SH-SY5Y (cell line): ENCODE data around the gene VWDE.

Experiments
- GATA2 ChIP-seq: IDR thresholded peaks from 2 replicates; pipeline ENCODE4 v1.6.1; 2011; ENCODE audit warnings: mild to moderate bottlenecking, low read depth, low read length
- GATA3 ChIP-seq: IDR thresholded peaks from 2 replicates; pipeline ENCODE4 v1.6.1; 2011; ENCODE audit warnings: low read depth, mild to moderate bottlenecking, low read length, moderate library complexity

DNA sequence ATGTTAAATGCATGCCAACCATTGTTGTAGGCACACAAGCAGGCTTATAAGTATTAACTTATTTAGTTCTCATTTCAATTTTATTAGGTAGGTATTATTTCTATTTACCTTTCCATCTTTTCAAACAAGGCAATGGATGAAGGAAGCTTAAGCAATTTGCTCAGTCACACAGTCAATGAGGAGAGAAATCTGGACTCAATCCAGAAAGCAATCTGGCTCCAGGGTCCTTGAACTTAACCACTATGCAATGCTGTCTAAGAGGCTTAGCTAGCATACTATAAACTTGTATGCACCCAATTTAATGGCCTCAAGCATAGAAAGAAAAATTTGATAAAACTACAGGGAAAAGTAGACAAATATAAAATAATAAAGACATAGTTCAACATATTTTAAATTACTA lies 88.6 kb downstream of the VWDE start:
- TF ChIP-seq GATA3 (no peak), GATA2 (no peak)
